HG02870 (cell line): ENCODE measurements around the gene CCDC141.
"Not testable (repeated sequence)": the region's sequence is repeated elsewhere in the genome, so short reads cannot be mapped to it uniquely, and the experiment has no call there.

Experiments
- ATAC-seq: cut with Tn5 transposase; IDR thresholded peaks from one replicate; pipeline ENCODE4 v1.9.1; 2021; ENCODE audit warnings: mild to moderate bottlenecking, moderate library complexity; ENCODE audit not compliant: unreplicated experiment

CCDC141 gene

GRCh38 chr2:179049546-179050311 is at the start of gene CCDC141:
Gene CCDC141, minus strand, starts transcription at chr2:179050137. Its CDS starts 196 bp downstream, at chr2:179049941.
- ATAC-seq, result peak; percentile 74

- ATAC-seq, result peak; percentile 58
These were observed 48.2 kb upstream of the CCDC141 start for GRCh38 chr2:179098080-179098689.

- ATAC-seq, result no peak
These were observed 47.2 kb upstream of the CCDC141 start for GRCh38 chr2:179097131-179097530.

- peak; percentile 79 for ATAC-seq
These were observed 46.2 kb upstream of the CCDC141 start for GRCh38 chr2:179096090-179096489.

- not testable (repeated sequence) for ATAC-seq
These were observed 43.0 kb upstream of the CCDC141 start for GRCh38 chr2:179092912-179093311.

- no peak for ATAC-seq
These were observed 32.8 kb upstream of the CCDC141 start for GRCh38 chr2:179082697-179083096.

- no peak for ATAC-seq
These were observed 32.0 kb upstream of the CCDC141 start for GRCh38 chr2:179081954-179082353.

- ATAC-seq, result no peak
These were observed 22.6 kb upstream of the CCDC141 start for GRCh38 chr2:179072527-179072926.

GRCh38 chr2:179071810-179072355 is 21.9 kb upstream of the CCDC141 start:
- ATAC-seq, result no peak

GRCh38 chr2:179070895-179071294 is 21.0 kb upstream of the CCDC141 start:
- ATAC-seq, result no peak

- no peak for ATAC-seq
These were observed 19.7 kb upstream of the CCDC141 start for GRCh38 chr2:179069685-179070084.

GRCh38 chr2:179068991-179069643 is 19.2 kb upstream of the CCDC141 start:
- ATAC-seq, result no peak

GRCh38 chr2:179059026-179059700 is 9.2 kb upstream of the CCDC141 start:
- peak; percentile 89 for ATAC-seq

- no peak for ATAC-seq
These were observed 7.8 kb upstream of the CCDC141 start for GRCh38 chr2:179057737-179058136.

GRCh38 chr2:179053568-179053967 is 3.6 kb upstream of the CCDC141 start:
- ATAC-seq, result not testable (repeated sequence)

- no peak for ATAC-seq
These were observed 1.3 kb upstream of the CCDC141 start for GRCh38 chr2:179051250-179051649.

- no peak for ATAC-seq
These were observed 818 bp upstream of the CCDC141 start for GRCh38 chr2:179050755-179051154.

GRCh38 chr2:179049203-179049545 is 763 bp downstream of the CCDC141 start:
- ATAC-seq, result peak; percentile 34

- no peak for ATAC-seq
These were observed 1.8 kb downstream of the CCDC141 start for GRCh38 chr2:179048099-179048498.

- not testable (repeated sequence) for ATAC-seq
These were observed 4.3 kb downstream of the CCDC141 start for GRCh38 chr2:179045602-179046001.

GRCh38 chr2:179044500-179044899 is 5.4 kb downstream of the CCDC141 start:
- no peak for ATAC-seq
